GOT3 (cell line): ENCODE data around the gene IQCE.

ENCODE experiments used
- DNase-seq: peaks from one replicate; lab custom pipeline; 2025; ENCODE audit warnings: mixed read lengths; lab: John Stamatoyannopoulos, UW

Gene IQCE

GRCh38 chr7:2646680-2647571 lies 88.1 kb downstream of the IQCE start:
- DNase-seq, result no peak

- DNase-seq, result no peak
These were observed 88.9 kb downstream of the IQCE start for GRCh38 chr7:2647594-2648172.

DNA sequence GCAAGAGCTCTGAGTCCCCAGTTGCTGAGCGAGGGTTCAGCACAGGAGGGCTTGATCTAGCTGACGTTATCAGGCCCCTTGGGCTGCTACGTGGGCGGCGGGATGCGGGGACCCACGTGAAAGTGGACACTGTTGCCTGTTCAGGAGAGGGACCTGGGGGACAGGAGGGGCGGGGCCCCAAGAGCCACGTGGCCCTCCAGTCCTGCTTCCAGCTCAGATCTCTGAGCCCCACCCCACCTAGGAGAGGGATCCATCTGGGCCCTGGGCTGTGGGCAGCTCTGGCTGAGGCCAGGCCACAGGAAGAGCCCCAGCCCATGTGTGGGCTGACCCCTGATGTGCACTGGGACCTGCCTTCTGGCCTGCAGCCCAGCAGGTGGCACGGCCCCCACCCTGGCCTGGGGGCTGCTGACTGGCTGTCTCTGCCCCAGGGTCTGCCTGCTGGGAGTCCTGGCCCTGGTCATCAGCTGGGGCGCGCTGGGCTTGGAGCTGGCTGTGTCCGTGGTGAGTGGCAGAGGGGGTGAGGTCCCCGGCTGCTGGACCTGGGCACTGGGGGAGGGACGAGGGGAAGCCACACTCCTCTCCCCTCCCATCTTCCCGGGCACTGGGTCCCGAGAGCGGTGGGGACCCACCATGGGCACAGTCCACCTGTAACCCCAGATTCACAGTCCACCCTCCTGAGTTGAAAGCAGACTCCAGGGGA lies 90.5 kb downstream of the IQCE start:
- DNase-seq, result no peak

DNA sequence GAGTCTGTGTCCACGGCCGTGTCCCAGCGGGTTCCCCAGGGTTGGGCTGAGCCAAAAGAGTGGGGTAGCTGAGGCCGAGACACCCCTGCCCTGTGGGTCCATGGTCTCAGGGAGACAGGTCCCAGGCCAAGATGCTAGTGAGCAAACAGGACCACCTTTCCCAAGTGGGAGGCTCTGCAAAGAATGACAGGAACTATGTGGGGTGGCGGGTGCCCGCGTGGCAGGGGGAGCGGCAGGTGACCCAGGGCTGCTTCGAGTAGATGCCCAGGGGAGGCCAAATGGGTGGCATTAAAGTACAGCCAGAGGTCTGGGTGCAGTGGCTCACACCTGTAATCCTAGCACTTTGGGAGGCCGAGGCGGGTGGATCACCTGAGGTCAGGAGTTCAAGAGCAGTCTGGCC lies 91.2 kb downstream of the IQCE start:
- no peak for DNase-seq

GRCh38 chr7:2650451-2650850 lies 91.7 kb downstream of the IQCE start:
- DNase-seq, result no peak

DNA sequence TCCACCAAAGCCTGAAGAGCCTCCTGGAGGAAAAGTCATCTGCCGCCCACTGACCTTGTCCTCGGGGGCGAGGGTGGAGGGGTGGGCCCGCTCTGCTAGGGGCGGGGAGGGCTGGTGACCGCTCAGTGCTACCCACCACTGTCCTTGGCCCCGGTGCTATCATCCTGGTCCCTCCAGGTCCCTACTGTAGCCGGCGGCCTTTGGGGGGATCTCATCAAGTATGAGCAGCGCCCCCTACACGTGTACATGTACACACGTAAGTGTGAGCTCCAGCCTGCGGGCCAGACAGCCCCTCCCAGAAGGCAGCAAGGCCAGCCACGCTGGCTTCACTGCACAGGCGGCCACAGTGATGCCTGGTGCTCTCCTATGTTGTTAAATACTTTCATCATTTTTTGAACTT lies 92.6 kb downstream of the IQCE start:
- DNase-seq, result no peak

GRCh38 chr7:2651847-2652735 lies 93.3 kb downstream of the IQCE start:
- no peak for DNase-seq

- no peak for DNase-seq
These were observed 93.9 kb downstream of the IQCE start for GRCh38 chr7:2652736-2653060.

DNA sequence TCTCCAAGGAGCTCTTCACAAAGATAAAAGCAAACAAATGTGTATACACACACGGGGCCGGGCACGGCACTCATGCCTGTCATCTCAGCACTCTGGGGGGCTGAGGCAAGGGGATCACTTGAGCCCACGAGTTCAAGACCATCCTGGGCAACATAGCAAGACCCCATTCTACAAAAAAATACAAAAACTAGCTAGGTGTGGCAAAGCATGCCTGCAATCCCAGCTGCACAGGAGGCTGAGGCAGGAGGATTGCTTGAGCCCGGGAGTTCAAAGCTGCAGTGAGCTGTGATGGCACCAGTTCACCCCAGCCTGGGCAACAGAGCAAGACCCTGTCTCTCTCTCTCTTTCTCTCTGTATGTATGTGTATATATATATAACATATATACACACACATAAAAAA lies 95.3 kb downstream of the IQCE start:
- no peak for DNase-seq

- DNase-seq, result no peak
These were observed 97.3 kb downstream of the IQCE start for GRCh38 chr7:2655870-2656614.

- DNase-seq, result no peak
These were observed 98.4 kb downstream of the IQCE start for GRCh38 chr7:2657208-2657607.

- no peak for DNase-seq
These were observed 99.3 kb downstream of the IQCE start for GRCh38 chr7:2657920-2658671.

DNA sequence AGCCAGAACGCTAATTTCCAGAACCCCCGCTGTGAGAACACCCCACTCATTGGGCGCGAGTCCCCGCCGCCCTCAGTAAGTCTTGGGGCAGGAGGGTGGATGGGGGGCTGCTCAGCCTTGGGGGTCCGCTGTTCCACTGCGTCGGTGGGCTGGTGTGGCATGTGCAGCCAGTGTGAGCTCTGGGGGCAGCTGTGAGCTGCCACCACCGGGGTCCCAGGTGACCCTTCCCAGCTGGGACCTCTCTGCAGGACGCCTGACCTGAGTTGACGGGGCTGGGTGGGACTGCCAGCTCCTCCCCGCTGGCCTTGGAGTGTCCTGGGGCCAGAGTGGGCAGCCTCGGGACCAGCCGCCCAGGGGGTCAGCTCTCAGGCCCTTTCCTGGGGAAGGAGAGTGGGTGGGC lies 100.2 kb downstream of the IQCE start:
- DNase-seq, result no peak

GRCh38 chr7:2659556-2660358 lies 101.0 kb downstream of the IQCE start:
- no peak for DNase-seq

DNA sequence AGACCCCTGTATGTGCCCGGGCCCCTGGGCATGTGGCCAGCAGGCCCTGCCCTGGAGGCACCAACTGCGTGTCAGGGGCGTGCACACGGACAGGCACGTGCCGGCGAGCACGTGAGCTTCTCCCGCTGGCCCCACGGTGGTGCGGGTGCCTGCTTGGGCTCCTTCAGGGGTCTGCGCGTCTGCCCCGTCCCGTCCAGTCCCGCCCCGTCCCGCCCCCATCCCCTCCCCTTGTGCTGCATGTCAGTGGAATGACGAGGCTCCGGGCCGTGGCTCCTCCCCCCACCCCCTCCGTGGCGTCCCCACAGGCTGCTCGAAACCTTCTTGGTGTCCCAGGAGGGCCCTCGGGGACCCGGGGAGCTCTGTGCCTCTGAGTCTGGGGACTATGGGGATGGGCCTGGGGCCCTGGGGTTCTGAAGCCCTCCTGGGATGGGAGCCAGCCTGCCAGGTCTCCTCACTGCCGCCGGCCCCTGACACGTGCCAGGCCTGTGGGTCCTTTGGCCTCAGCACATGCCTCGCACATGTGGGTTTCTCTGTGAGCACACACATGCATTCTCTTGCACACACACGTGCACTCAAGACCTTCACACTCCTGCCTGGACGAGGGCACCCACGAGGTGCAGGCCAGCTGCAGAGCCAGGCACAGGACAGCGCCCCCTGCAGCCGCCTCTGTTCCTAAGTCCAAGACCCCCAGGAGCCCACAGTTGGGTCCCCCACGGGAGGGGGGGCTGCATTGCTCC lies 101.7 kb downstream of the IQCE start:
- DNase-seq, result no peak

GRCh38 chr7:2661096-2661449 lies 102.3 kb downstream of the IQCE start:
- no peak for DNase-seq

DNA sequence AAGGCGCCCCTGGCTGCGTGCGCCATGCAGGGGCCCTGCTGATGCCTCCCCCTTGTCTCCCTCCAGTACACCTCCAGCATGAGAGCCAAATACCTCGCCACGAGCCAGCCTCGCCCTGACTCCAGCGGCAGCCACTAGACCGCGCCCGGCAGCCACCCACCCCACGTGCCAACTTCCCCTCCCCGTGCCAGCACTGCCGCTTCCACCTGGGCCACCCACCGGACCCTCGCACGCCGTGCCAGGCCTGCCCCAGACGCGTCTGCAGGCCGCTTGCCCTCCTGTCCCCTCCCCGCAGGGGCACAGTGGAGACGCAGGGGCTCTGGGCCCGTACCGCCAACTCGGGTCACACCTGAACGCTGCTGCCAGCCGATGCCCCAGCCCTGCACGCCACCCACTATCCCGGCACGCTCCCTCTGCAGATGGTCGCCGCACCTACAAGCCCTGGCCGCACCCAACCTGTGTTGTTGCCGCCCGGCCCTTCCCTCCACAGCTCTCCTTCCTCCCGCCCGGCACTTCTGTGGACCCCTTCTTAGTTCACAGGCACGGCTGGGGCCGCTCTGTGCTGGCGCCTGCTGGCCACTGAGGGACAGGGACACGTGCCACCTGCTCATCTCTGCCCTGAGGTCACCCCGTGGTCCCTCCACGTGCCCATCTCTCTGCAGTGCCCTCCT lies 103.0 kb downstream of the IQCE start:
- DNase-seq, result no peak

- DNase-seq, result no peak
These were observed 103.7 kb downstream of the IQCE start for GRCh38 chr7:2662273-2663120.
